Erythroblast (primary cell): ENCODE measurements around the gene RTTN.

Source experiments
- GATA1 ChIP-seq: IDR thresholded peaks from 2 replicates; pipeline ENCODE4 v1.6.1; 2011; ENCODE audit warnings: low read depth, mild to moderate bottlenecking, control low read depth, low read length, moderate library complexity
- POLR2A ChIP-seq: IDR thresholded peaks from 2 replicates; pipeline ENCODE4 v1.6.1; 2011; ENCODE audit warnings: mild to moderate bottlenecking, low read length

GRCh38 chr18:70047931-70048603, 157.4 kb downstream of the RTTN start:
- TF ChIP-seq POLR2A (no peak), GATA1 (no peak)
